22Rv1 (cell line): ENCODE measurements around the gene TOMM22.

Source experiments
- ZFX ChIP-seq: fragments of 450-650 bp; IDR thresholded peaks from 2 replicates; pipeline ENCODE4 v1.6.1; 2017; ENCODE audit warnings: antibody characterized with exemption, borderline replicate concordance
- TF ChIP-seq, protein P1 (sequence below): fragments of 450-650 bp; IDR thresholded peaks from 2 replicates; pipeline ENCODE4 v1.5.1; 2017; ENCODE audit warnings: mild to moderate bottlenecking

DNA sequence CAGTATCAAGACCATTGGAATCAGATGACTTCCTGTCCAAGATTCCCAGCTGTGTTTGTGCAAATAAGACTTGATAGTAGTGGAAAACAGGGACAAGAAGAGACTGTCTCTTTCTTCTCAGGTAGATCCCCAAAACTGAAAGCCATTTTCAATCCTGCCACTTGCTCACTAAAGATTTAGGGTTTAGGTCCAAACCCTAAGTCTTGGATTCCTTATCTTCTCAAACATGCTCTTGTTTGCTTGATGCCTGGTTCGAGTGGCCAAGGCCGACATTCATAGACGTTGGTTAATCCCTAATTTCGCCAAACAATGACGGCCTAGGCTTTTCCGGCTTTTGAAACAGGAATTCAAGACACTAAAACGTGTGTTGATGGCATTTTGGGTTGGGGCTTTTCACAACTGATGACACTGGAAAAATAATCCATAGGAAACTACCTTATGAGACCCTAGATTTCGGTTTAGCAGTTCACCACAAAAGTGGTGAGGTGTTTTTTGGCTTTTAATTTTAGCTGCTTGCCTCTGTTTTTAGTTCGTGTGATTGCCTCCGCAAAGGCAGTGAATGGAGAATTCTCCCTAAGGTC is 23.0 kb downstream of the TOMM22 start:
- TF ChIP-seq, protein P1, sequence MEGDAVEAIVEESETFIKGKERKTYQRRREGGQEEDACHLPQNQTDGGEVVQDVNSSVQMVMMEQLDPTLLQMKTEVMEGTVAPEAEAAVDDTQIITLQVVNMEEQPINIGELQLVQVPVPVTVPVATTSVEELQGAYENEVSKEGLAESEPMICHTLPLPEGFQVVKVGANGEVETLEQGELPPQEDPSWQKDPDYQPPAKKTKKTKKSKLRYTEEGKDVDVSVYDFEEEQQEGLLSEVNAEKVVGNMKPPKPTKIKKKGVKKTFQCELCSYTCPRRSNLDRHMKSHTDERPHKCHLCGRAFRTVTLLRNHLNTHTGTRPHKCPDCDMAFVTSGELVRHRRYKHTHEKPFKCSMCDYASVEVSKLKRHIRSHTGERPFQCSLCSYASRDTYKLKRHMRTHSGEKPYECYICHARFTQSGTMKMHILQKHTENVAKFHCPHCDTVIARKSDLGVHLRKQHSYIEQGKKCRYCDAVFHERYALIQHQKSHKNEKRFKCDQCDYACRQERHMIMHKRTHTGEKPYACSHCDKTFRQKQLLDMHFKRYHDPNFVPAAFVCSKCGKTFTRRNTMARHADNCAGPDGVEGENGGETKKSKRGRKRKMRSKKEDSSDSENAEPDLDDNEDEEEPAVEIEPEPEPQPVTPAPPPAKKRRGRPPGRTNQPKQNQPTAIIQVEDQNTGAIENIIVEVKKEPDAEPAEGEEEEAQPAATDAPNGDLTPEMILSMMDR = no peak
- no peak for TF ChIP-seq ZFX
